HCT116 (cell line): Measurements from ENCODE around the gene PDZRN4. TPM values are rescaled to one million over a fixed set of nuclear protein-coding genes. Genes with fewer than 3 reads are reported as not detected.

Experiments
- ATAC-seq: fragments of 200-7000 bp; cut with Tn5 transposase; 2 replicates; pipeline ENCODE4 v1.9.1; 2020; ENCODE audit warnings: mild to moderate bottlenecking, moderate library complexity
- BruUV-seq: library from RNA; stranded (reverse); fragments of 400-500 nt; replicated peaks from 2 replicates; lab custom pipeline; 2021; lab: Mats Ljungman, UMichigan
- CTCF ChIA-PET: fragments of 300-600 bp; sonication (Branson Sonifier 250); formaldehyde crosslinking; loops from one replicate; lab custom pipeline; 2021; ENCODE audit warnings: antibody characterized with exemption; lab: Charles Lee
- POLR2A ChIA-PET: fragments of 300-600, 350-600 bp; sonication (Branson Sonifier 250); formaldehyde crosslinking; loops from one replicate; lab custom pipeline; 2021; ENCODE audit warnings: antibody characterized with exemption; lab: Charles Lee
- RAD21 ChIA-PET, 2 experiments: fragments of 300-600 bp; sonication (Branson Sonifier 250); formaldehyde crosslinking; loops; one replicate each; lab custom pipeline; 2023; ENCODE audit warnings: low total read pairs in 2 of 2; ENCODE audit not compliant: uncharacterized antibody in 2 of 2, unreplicated experiment in 2 of 2, low non-redundant PET in 1 of 2; lab: Charles Lee
- DNase-seq: peaks from one replicate; pipeline ENCODE4 v3.0.0-alpha.2; 2010; ENCODE audit warnings: low read depth, low spot score
- H2AFZ ChIP-seq: fragments of 200-600 bp; shearing (Covaris generic), sonication (generic); 2 replicates; pipeline ENCODE4 v1.6.1; 2017; ENCODE audit warnings: low read depth, mixed run types, mixed read lengths, antibody characterized with exemption, low read length; ENCODE audit not compliant: poor library complexity, severe bottlenecking
- H3K27ac ChIP-seq: 2 replicates; pipeline ENCODE4 v1.5.1; 2012; ENCODE audit warnings: low read depth, low read length
- H3K27me3 ChIP-seq: fragments of 200-600 bp; sonication (generic); 2 replicates; pipeline ENCODE4 v1.6.1; 2016; ENCODE audit warnings: mixed run types, low read length, mixed read lengths; ENCODE audit not compliant: insufficient read depth
- H3K36me3 ChIP-seq, 2 experiments: fragments of 200-500 bp in 1 of 2; fragments of 200-600 bp in 1 of 2; sonication (Bioruptor generic) in 1 of 2; sonication (generic) in 1 of 2; 2 replicates each; pipeline versions ENCODE4 v1.5.1 to v1.6.1; 2014 to 2016; ENCODE audit warnings: low read length in 2 of 2, inconsistent platforms in 1 of 2, mixed read lengths in 1 of 2, mixed run types in 1 of 2; ENCODE audit not compliant: insufficient read depth in 2 of 2, control insufficient read depth in 1 of 2
- H3K4me1 ChIP-seq, 2 experiments: fragments of 200-600 bp in 1 of 2; sonication (generic) in 1 of 2; 2 replicates each; pipeline versions ENCODE4 v1.5.1 to v1.6.1; 2012 to 2017; ENCODE audit warnings: low read length in 2 of 2, inconsistent platforms in 1 of 2, mild to moderate bottlenecking in 1 of 2, mixed read lengths in 1 of 2, mixed run types in 1 of 2, moderate library complexity in 1 of 2; ENCODE audit not compliant: insufficient read depth in 2 of 2, control insufficient read depth in 1 of 2
- H3K4me2 ChIP-seq: fragments of 200-600 bp; sonication (generic); 2 replicates; pipeline ENCODE4 v1.6.1; 2017; ENCODE audit warnings: mixed run types, low read length, mixed read lengths
- H3K4me3 ChIP-seq, 2 experiments: fragments of 200-600 bp in 1 of 2; sonication (generic) in 1 of 2; replicated peaks in 1 of 2; 2 replicates each; pipeline ENCODE4 v1.5.1; 2011 to 2016; ENCODE audit warnings: low read length in 2 of 2, control low read depth in 1 of 2, low read depth in 1 of 2, mild to moderate bottlenecking in 1 of 2, mixed read lengths in 1 of 2, mixed run types in 1 of 2
- H3K79me2 ChIP-seq: fragments of 200-600 bp; sonication (generic); 2 replicates; pipeline ENCODE4 v1.6.1; 2017; ENCODE audit warnings: mild to moderate bottlenecking, mixed run types, low read length, moderate library complexity, mixed read lengths; ENCODE audit not compliant: insufficient read depth
- H3K9ac ChIP-seq: fragments of 200-600 bp; sonication (generic); 2 replicates; pipeline ENCODE4 v1.6.1; 2016; ENCODE audit warnings: low read length, mixed read lengths
- H3K9me2 ChIP-seq: fragments of 200-600 bp; sonication (generic), shearing (Covaris generic); 2 replicates; pipeline ENCODE4 v1.6.1; 2017; ENCODE audit warnings: mixed run types, mild to moderate bottlenecking, moderate library complexity; ENCODE audit not compliant: insufficient read depth
- H3K9me3 ChIP-seq, 2 experiments: fragments of 200-500 bp in 1 of 2; fragments of 200-600 bp in 1 of 2; sonication (Bioruptor generic) in 1 of 2; sonication (generic) in 1 of 2; 2 replicates each; pipeline ENCODE4 v1.6.1; 2014 to 2017; ENCODE audit warnings: low read length in 2 of 2, mixed read lengths in 2 of 2, inconsistent platforms in 1 of 2, low read depth in 1 of 2, mild to moderate bottlenecking in 1 of 2, mixed run types in 1 of 2, moderate library complexity in 1 of 2; ENCODE audit not compliant: control insufficient read depth in 1 of 2, insufficient read depth in 1 of 2
- H4K20me1 ChIP-seq: fragments of 200-600 bp; sonication (generic), shearing (Covaris generic); 2 replicates; pipeline ENCODE4 v1.6.1; 2017; ENCODE audit warnings: mixed run types, mild to moderate bottlenecking, moderate library complexity; ENCODE audit not compliant: insufficient read depth
- EGR1 ChIP-seq: IDR thresholded peaks from 2 replicates; pipeline ENCODE4 v1.6.1; 2012; ENCODE audit warnings: low read depth
- ELF1 ChIP-seq: IDR thresholded peaks from 2 replicates; pipeline ENCODE4 v1.6.1; 2012; ENCODE audit warnings: low read depth, borderline replicate concordance
- EZH2 ChIP-seq: fragments of 200-600 bp; sonication (generic); IDR thresholded peaks from 2 replicates; pipeline ENCODE4 v1.6.1; 2017; ENCODE audit warnings: antibody characterized with exemption, mixed run types
- POLR2A ChIP-seq: IDR thresholded peaks from 2 replicates; pipeline ENCODE4 v1.7.0; 2011; ENCODE audit warnings: borderline replicate concordance; ENCODE audit not compliant: insufficient read depth, insufficient read length; ENCODE audit errors: extremely low read depth
- SP1 ChIP-seq: IDR thresholded peaks from 2 replicates; pipeline ENCODE4 v1.6.1; 2012; ENCODE audit warnings: low read depth
- YY1 ChIP-seq: IDR thresholded peaks from 2 replicates; pipeline ENCODE4 v1.6.1; 2011; ENCODE audit warnings: low read length, low read depth, moderate library complexity, mild to moderate bottlenecking; ENCODE audit not compliant: insufficient replicate concordance; ENCODE audit errors: extremely low read depth
- intact Hi-C: fragments of 100-400 bp; cut with micrococcal nuclease; formaldehyde crosslinking; loops from 2 replicates; pipeline ENCODE4 v1.10.0; 2022
- total RNA-seq: library from RNA; stranded (reverse); gene quantifications from one replicate; pipeline ENCODE4 v1.2.1, GENCODE V29; 2021; ENCODE audit not compliant: unreplicated experiment
- TF ChIP-seq, protein P1 (sequence below): IDR thresholded peaks from 2 replicates; pipeline ENCODE4 v1.6.1; 2011; ENCODE audit warnings: mild to moderate bottlenecking, low read length, moderate library complexity; ENCODE audit not compliant: insufficient replicate concordance; ENCODE audit errors: extremely low read depth
- TF ChIP-seq, protein P2 (sequence below), 3 experiments: fragments of 200-600 bp in 1 of 3; sonication (generic) in 1 of 3; IDR thresholded peaks in 2 of 3; conservative IDR thresholded peaks in 1 of 3; 2 replicates each; pipeline ENCODE4 v1.5.1; 2012 to 2017; ENCODE audit warnings: low read depth in 2 of 3, low read length in 2 of 3, antibody characterized with exemption in 1 of 3, borderline replicate concordance in 1 of 3, control low read depth in 1 of 3, mild to moderate bottlenecking in 1 of 3, mixed read lengths in 1 of 3, mixed run types in 1 of 3, moderate library complexity in 1 of 3; ENCODE audit not compliant: insufficient read depth in 1 of 3

The PDZRN4 gene
- total RNA-seq, 1 experiment from 2014 or later, result not detected

DNA sequence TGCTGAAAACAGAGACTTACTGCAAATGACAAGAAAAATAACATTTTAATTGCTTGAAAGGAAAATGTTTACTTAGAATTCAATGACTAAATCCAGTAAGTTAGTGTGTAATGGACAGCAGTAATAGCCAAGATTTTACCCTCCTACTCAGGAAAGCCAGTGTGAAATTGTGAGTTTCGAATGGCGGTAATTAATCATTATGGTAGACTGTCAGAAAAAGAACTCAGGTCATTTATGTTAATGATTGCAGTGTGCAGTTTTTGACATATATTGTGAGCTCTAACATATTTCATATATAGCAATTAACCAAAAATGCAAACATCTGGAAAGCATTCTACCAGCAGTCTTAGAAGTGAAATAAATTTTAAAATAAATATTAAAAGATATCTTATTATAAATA, 60.3 kb downstream of the PDZRN4 start:
- H3K79me2 ChIP-seq, result no peaks in the 10 kb centered on the region
- H3K4me2 ChIP-seq, result no peak overlapping the region
- intact Hi-C loops, result no loop called here
- TF ChIP-seq SP1 (no peak), EZH2 (no peak), EGR1 (no peak)
- TF ChIP-seq, all 23 proteins: peak for 0
- no TSS peak for BruUV-seq
- ChIA-PET CTCF (no interaction called here), RAD21 (no interaction called here), POLR2A (no interaction called here)
- Histone ChIP-seq H3K9me3 (no peaks in the 10 kb centered on the region), H4K20me1 (no peaks in the 10 kb centered on the region), H3K4me1 (no peaks in the 10 kb centered on the region), H3K27me3 (no peaks in the 10 kb centered on the region), H3K9me2 (no peaks in the 10 kb centered on the region), H3K9ac (no peak overlapping the region), H3K4me3 (no peak overlapping the region), H2AFZ (no peak overlapping the region), H3K27ac (no peak overlapping the region), H3K36me3 (no peaks in the 10 kb centered on the region)
- no peak for DNase-seq
- no peak for ATAC-seq

DNA sequence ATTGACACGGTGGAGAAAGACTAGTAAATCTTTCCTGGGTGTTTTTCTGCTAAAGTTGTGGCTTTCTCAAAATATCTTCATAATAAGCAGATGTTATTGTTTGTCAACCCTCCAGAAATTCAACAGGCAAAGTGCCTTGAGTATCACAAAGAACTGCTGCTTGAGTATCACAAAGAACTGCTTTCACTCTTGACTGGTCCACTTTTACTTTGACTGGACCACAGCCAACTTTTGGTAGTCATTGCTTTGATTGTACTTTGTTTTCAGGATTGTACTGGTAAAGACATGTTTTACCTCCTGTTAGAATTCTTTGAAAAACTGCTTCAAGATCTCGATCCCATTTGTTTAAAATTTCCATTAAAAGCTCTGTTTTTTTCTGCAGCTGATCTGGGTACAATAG, 62.6 kb downstream of the PDZRN4 start:
- H3K4me1 ChIP-seq, result no peaks in the 10 kb centered on the region
- H3K27me3 ChIP-seq, result no peaks in the 10 kb centered on the region
- ATAC-seq, result no peak
- ChIA-PET POLR2A (no interaction called here), RAD21 (no interaction called here), CTCF (no interaction called here)
- H3K9me2 ChIP-seq, result no peaks in the 10 kb centered on the region
- H3K79me2 ChIP-seq, result no peaks in the 10 kb centered on the region
- TF ChIP-seq, protein P1, sequence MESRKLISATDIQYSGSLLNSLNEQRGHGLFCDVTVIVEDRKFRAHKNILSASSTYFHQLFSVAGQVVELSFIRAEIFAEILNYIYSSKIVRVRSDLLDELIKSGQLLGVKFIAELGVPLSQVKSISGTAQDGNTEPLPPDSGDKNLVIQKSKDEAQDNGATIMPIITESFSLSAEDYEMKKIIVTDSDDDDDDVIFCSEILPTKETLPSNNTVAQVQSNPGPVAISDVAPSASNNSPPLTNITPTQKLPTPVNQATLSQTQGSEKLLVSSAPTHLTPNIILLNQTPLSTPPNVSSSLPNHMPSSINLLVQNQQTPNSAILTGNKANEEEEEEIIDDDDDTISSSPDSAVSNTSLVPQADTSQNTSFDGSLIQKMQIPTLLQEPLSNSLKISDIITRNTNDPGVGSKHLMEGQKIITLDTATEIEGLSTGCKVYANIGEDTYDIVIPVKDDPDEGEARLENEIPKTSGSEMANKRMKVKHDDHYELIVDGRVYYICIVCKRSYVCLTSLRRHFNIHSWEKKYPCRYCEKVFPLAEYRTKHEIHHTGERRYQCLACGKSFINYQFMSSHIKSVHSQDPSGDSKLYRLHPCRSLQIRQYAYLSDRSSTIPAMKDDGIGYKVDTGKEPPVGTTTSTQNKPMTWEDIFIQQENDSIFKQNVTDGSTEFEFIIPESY, result no peak
- TF ChIP-seq, protein P2, sequence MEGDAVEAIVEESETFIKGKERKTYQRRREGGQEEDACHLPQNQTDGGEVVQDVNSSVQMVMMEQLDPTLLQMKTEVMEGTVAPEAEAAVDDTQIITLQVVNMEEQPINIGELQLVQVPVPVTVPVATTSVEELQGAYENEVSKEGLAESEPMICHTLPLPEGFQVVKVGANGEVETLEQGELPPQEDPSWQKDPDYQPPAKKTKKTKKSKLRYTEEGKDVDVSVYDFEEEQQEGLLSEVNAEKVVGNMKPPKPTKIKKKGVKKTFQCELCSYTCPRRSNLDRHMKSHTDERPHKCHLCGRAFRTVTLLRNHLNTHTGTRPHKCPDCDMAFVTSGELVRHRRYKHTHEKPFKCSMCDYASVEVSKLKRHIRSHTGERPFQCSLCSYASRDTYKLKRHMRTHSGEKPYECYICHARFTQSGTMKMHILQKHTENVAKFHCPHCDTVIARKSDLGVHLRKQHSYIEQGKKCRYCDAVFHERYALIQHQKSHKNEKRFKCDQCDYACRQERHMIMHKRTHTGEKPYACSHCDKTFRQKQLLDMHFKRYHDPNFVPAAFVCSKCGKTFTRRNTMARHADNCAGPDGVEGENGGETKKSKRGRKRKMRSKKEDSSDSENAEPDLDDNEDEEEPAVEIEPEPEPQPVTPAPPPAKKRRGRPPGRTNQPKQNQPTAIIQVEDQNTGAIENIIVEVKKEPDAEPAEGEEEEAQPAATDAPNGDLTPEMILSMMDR (IDR thresholded peaks at IDR 0.05 in 2 of 3, conservative IDR thresholded peaks at IDR 0.05 in 1 of 3; ENCODE audit: borderline replicate concordance in 1 of 3, insufficient read depth in 1 of 3, low read depth in 2 of 3, low read length in 2 of 3), result no peak
- TF ChIP-seq ELF1, result no peak
- TF ChIP-seq YY1, result no peak
- no peak for TF ChIP-seq POLR2A
- no peak overlapping the region for H3K9ac ChIP-seq
- H3K36me3 ChIP-seq, result no peaks in the 10 kb centered on the region
- no peak overlapping the region for H2AFZ ChIP-seq
- H4K20me1 ChIP-seq, result no peaks in the 10 kb centered on the region
- no peak for DNase-seq
- intact Hi-C loops, result no loop called here
- H3K4me3 ChIP-seq, result no peak overlapping the region
- H3K4me2 ChIP-seq, result no peak overlapping the region
- no peaks in the 10 kb centered on the region for H3K9me3 ChIP-seq
- H3K27ac ChIP-seq, result no peak overlapping the region
- BruUV-seq, result no TSS peak
